Dermis microvascular lymphatic vessel endothelial cell (primary cell): Measurements from ENCODE around the gene DCTN1. TPM values are rescaled to one million over a fixed set of nuclear protein-coding genes. Genes with fewer than 3 reads are reported as not detected.

Experiments used
- DNase-seq, 2 donors: peaks; one replicate each; pipeline versions ENCODE4 v3.0.0 to v3.0.0-alpha.2; 2010; ENCODE audit warnings: low read depth in 2 of 2
- total RNA-seq: library from RNA; depleted of rRNA; stranded (reverse); fragments of >200 nt; gene quantifications from 2 replicates; pipeline ENCODE4 v1.2.1, GENCODE V29; 2014

Gene DCTN1
- total RNA-seq, 1 donor from 2014 or later: 105 TPM

DNA sequence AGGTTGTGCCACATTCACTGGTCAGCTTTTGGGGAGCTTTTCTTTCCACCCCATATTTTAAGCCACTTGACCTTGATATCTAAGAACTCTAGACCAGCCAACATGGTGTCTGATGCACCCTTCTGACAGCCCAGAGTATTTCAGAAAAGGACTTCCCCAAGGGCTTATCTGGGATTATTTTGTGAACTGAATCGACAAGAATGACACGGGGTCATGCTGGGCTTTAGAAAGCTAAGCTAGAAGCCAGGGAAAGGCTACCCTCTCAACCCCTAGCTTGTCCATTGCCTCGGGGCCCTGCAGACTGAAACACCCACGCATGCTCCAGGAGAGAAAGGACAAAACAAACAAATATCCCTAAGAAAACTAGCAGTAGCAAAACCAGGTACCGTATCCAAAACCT is 52.9 kb downstream of the DCTN1 start:
- DNase-seq: no peak

DNA sequence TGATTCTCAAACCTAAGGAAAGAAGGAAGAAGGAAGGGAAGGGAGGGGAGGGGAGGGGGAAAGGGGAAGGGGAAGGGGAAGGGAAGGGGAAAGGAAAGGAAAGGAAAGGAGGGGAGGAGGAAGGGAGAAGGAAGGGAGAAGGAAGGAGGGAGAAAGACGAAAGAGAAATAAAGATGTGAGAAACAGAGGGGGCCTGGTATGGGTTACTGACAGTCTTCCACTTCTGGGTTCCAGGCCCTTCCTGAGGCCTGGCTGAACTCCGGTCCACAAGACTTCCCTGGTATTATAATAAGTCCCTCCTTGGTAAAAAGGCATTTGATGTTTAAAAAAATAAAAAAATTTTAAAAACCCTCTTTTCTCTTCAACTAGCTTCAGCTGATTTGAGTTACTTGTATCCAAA is 54.3 kb downstream of the DCTN1 start:
- no peak for DNase-seq

GRCh38 chr2:74321737-74322136 is 58.4 kb downstream of the DCTN1 start:
- no peak for DNase-seq

DNA sequence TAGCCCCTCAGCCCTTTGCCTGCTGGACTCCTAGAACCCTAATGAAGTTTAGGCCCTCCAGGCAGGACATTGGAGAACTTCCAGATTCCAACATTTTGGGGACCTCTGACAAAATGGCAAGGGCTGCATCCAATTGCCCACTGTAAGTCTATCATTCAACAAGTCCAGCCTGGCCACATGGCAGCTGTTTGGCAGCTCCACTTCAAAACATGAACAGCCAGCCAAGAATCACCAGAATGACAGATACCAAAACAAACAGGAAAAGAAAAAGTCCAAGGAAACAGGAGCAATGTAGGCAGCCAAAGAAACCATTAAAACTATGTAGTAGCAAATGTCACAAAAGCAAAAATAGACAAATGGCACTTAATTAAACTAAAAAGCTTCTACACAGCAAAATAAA is 62.4 kb downstream of the DCTN1 start:
- DNase-seq: no peak

DNA sequence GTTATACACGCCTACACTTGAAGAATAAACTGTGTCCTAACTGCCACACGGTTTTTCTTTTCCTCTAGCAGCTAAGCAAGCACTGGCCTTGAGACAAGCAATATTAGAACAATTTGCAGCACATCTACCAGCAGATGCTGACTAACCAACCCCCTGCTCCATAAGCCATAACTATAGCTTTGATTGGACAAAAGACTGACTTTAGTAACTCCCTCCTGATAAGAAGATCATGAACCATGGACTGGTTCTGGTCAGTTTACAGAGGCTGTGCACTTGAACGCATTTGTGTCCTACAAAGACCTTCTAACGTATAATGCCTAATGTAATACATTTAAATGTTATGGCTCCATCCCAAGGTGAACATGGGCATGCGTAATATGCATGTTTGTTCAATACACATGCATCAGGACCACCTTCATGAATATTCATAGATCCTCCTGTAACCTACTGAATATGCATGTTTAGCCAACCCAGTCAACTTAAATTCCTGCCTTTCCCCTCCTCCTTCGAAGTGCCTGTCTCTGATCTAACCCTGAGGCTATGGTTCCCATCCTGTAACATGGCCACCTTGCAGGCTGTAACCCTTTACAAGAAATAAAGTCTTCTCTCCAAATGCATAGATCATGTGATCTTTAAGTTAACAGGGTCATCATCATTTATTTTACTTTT is 63.4 kb downstream of the DCTN1 start:
- DNase-seq: no peak

DNA sequence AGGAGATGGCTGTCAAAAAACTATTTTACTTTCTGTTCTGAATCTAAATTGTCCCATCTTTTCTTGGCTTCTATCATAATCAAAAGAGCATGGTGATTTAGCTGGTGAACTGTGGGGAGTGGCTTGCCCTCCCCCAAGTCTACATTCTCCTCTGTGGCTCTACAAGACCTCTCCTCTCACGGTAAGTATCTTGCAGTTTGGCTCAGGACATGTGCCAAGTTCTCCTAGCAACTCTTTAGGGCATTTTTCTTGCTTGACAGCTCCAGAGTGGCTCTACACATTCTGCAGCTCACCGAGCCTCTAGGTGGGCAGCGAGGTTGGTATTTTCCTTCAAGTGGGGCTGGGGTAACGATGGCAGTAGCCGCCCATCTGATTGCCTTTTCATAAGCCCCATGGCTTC is 66.0 kb downstream of the DCTN1 start:
- DNase-seq: no peak

GRCh38 chr2:74313497-74313896 is 66.6 kb downstream of the DCTN1 start:
- no peak for DNase-seq

- DNase-seq: no peak
These were observed 67.2 kb downstream of the DCTN1 start for GRCh38 chr2:74312913-74313312.

Other genes starting within 250 kb of the DCTN1 start
- gene BOLA3, start 232.4 kb downstream of the DCTN1 start, total RNA-seq: 12.1 and 19.4 TPM in 2 replicates
- gene MOB1A, start 201.4 kb downstream of the DCTN1 start, total RNA-seq: 79.6 and 84.6 TPM in 2 replicates
- 42.0 and 46.8 TPM in 2 replicates for gene MTHFD2, start 181.7 kb downstream of the DCTN1 start, total RNA-seq
- under 0.01 and 0.25 TPM in 2 replicates for gene SLC4A5, start 36.9 kb downstream of the DCTN1 start, total RNA-seq
- gene C2orf81, start 41.3 kb upstream of the DCTN1 start, total RNA-seq: under 0.01 and 0.13 TPM in 2 replicates
- 36.7 and 37.6 TPM in 2 replicates for gene WDR54, start 41.4 kb upstream of the DCTN1 start, total RNA-seq
- 18.0 and 32.9 TPM in 2 replicates for gene RTKN, start 61.6 kb upstream of the DCTN1 start, total RNA-seq
- gene INO80B, start 74.8 kb upstream of the DCTN1 start, total RNA-seq: 4.1 and 7.1 TPM in 2 replicates
- gene WBP1, start 78.1 kb upstream of the DCTN1 start, total RNA-seq: 35.3 and 49.9 TPM in 2 replicates
- gene MOGS, start 85.1 kb upstream of the DCTN1 start, total RNA-seq: 40.4 and 57.1 TPM in 2 replicates
- gene MRPL53, start 92.4 kb upstream of the DCTN1 start, total RNA-seq: 27.3 and 31.3 TPM in 2 replicates
- 9.1 and 13.1 TPM in 2 replicates for gene CCDC142, start 102.7 kb upstream of the DCTN1 start, total RNA-seq
- 5.3 and 7.3 TPM in 2 replicates for gene TTC31, start 102.8 kb upstream of the DCTN1 start, total RNA-seq
- 0.39 and 0.51 TPM in 2 replicates for gene LBX2, start 119.3 kb upstream of the DCTN1 start, total RNA-seq
- gene PCGF1, start 127.4 kb upstream of the DCTN1 start, total RNA-seq: 8.1 and 11.0 TPM in 2 replicates
- gene TLX2, start 134.1 kb upstream of the DCTN1 start, total RNA-seq: not detected in 2 replicates
- gene DQX1, start 145.9 kb upstream of the DCTN1 start, total RNA-seq: under 0.01 TPM in 1 of 2 replicates, not detected in the other
- 84.3 and 113 TPM in 2 replicates for gene AUP1, start 149.4 kb upstream of the DCTN1 start, total RNA-seq
- 40.3 and 51.7 TPM in 2 replicates for gene HTRA2, start 149.6 kb upstream of the DCTN1 start, total RNA-seq
- 0.77 and 2.0 TPM in 2 replicates for gene LOXL3, start 173.6 kb upstream of the DCTN1 start, total RNA-seq
- 20.9 and 27.1 TPM in 2 replicates for gene DOK1, start 174.4 kb upstream of the DCTN1 start, total RNA-seq